Activated CD8-positive, alpha-beta T cell treated with anti-CD3 and anti-CD28 coated beads for 36 hours (primary cell): ENCODE data around the gene CATSPERZ. TPM values are rescaled to one million over a fixed set of nuclear protein-coding genes. Genes with fewer than 3 reads are reported as not detected.
A peak's percentile ranks its signal among the peaks of the same experiment; 100 is the strongest.

Experiments
- ATAC-seq: fragments of 200-7000 bp; cut with Tn5 transposase; one replicate; pipeline ENCODE4 v1.10.0; 2021; ENCODE audit warnings: mild to moderate bottlenecking, moderate library complexity
- CTCF ChIA-PET: fragments of 350-600 bp; sonication (Branson Sonifier 250); formaldehyde crosslinking; loops from one replicate; lab custom pipeline; 2021; ENCODE audit warnings: antibody characterized with exemption; lab: Charles Lee
- POLR2A ChIA-PET: fragments of 350-600 bp; sonication (Branson Sonifier 250); formaldehyde crosslinking; loops from one replicate; lab custom pipeline; 2021; ENCODE audit warnings: antibody characterized with exemption; lab: Charles Lee
- DNase-seq: peaks from one replicate; pipeline ENCODE4 v3.0.0-alpha.2; 2020
- H3K27ac Mint-ChIP-seq: one replicate; pipeline ENCODE4 v1.8.0; 2021; ENCODE audit warnings: mild to moderate bottlenecking, mixed read lengths
- H3K27me3 Mint-ChIP-seq: one replicate; pipeline ENCODE4 v1.8.0; 2021; ENCODE audit warnings: mixed read lengths
- H3K36me3 Mint-ChIP-seq: one replicate; pipeline ENCODE4 v1.8.0; 2021; ENCODE audit warnings: low read depth, mixed read lengths
- H3K4me1 Mint-ChIP-seq: one replicate; pipeline ENCODE4 v1.8.0; 2021; ENCODE audit warnings: low read depth, mixed read lengths
- H3K4me3 Mint-ChIP-seq: one replicate; pipeline ENCODE4 v1.8.0; 2021; ENCODE audit warnings: mild to moderate bottlenecking, moderate library complexity, mixed read lengths
- H3K9me3 Mint-ChIP-seq: one replicate; pipeline ENCODE4 v1.8.0; 2021; ENCODE audit warnings: mixed read lengths
- CTCF ChIP-seq: fragments of 200-600 bp; IDR thresholded peaks from one replicate; pipeline ENCODE4 v1.8.0; 2022; ENCODE audit warnings: antibody characterized with exemption, mild to moderate bottlenecking
- intact Hi-C: fragments of 100-400 bp; cut with micrococcal nuclease; formaldehyde crosslinking; loops from one replicate; pipeline ENCODE4 v1.10.0; 2022
- total RNA-seq, 2 experiments: library from RNA; stranded (reverse); gene quantifications; one replicate each; pipeline ENCODE4 v1.2.3, GENCODE V29; 2021

CATSPERZ gene
- total RNA-seq = under 1 TPM in 1 of 2 experiments, not detected in 1; 0.52 TPM

- peak within 1 kb of the TSS; percentile 57 for H3K4me3 Mint-ChIP-seq
- H3K9me3 Mint-ChIP-seq = no peaks in the 10 kb centered on the region
- H3K27me3 Mint-ChIP-seq = peaks cover 56% of the 10 kb centered on the region
- ChIA-PET CTCF (interaction anchor here (0.8 to 5.3 kb wide), 27 partner anchors 9 to 300 kb away, joined by 3 to 111 read pairs (median 7); partner anchors contain the start of genes BAD, DNAJC4, FERMT3 and GPR137), POLR2A (interaction anchor here (0.8 to 5.3 kb wide), 6 partner anchors 17 to 94 kb away, joined by 3 to 55 read pairs (median 4); partner anchors contain the start of genes FERMT3, PRDX5 and TRMT112)
- no peak within 1 kb of the TSS for H3K27ac Mint-ChIP-seq
- DNase-seq (no peak), ATAC-seq (no peak)
- H3K4me1 Mint-ChIP-seq = peaks cover 18% of the 10 kb centered on the region
- H3K36me3 Mint-ChIP-seq = no peaks in the 10 kb centered on the region
- intact Hi-C loops = loop anchor here (5.0 to 10.0 kb wide), 2 partner anchors 55 to 98 kb away; partner anchors contain the start of genes FKBP2 and PPP1R14B
- no peak for TF ChIP-seq CTCF
Observed at GRCh38 chr11:64299847-64300648, at the start of gene CATSPERZ. Gene CATSPERZ, plus strand, starts transcription at chr11:64300358. Its CDS starts 53 bp downstream, at chr11:64300411.

- peaks cover 16% of the 10 kb centered on the region for H3K4me1 Mint-ChIP-seq
- H3K27me3 Mint-ChIP-seq = no peaks in the 10 kb centered on the region
- POLR2A ChIA-PET = interaction anchor here (0.5 to 10.0 kb wide), 11 partner anchors 9 to 1255 kb away, joined by 3 to 132 read pairs (median 3); partner anchors contain the start of genes FERMT3 and FKBP2
- H3K36me3 Mint-ChIP-seq = peaks cover 6% of the 10 kb centered on the region
- no peak overlapping the region for H3K27ac Mint-ChIP-seq
- DNase-seq (no peak), ATAC-seq (no peak)
- intact Hi-C loops = no loop called here
- peak overlapping the region; percentile 78 for H3K4me3 Mint-ChIP-seq
- TF ChIP-seq CTCF = no peak
- CTCF ChIA-PET = interaction anchor here (0.6 to 5.3 kb wide), 22 partner anchors 7 to 249 kb away, joined by 3 to 42 read pairs (median 4); partner anchors contain the start of genes BAD, CATSPERZ, FERMT3 and FKBP2
- H3K9me3 Mint-ChIP-seq = no peaks in the 10 kb centered on the region
Observed at GRCh38 chr11:64250415-64251015, 49.6 kb upstream of the CATSPERZ start.

- ChIA-PET POLR2A (interaction anchor here (0.5 to 10.0 kb wide), 11 partner anchors 9 to 53 kb away, joined by 3 to 132 read pairs (median 3); partner anchors contain the start of genes FERMT3 and FKBP2), CTCF (interaction anchor here (0.6 to 5.3 kb wide), 25 partner anchors 8 to 249 kb away, joined by 3 to 42 read pairs (median 4); partner anchors contain the start of genes BAD, CATSPERZ, FERMT3 and FKBP2)
- intact Hi-C loops = no loop called here
- Mint-ChIP-seq H3K27me3 (no peaks in the 10 kb centered on the region), H3K36me3 (peaks cover 2% of the 10 kb centered on the region), H3K4me1 (peaks cover 16% of the 10 kb centered on the region), H3K9me3 (no peaks in the 10 kb centered on the region), H3K4me3 (peak within 1 kb of the TSS; percentile 90), H3K27ac (peak within 1 kb of the TSS; percentile 71)
- TF ChIP-seq CTCF = peak; percentile 73
- DNase-seq = peak; percentile 53
- peak; percentile 74 for ATAC-seq
Observed at GRCh38 chr11:64251016-64251752, 49.0 kb upstream of the CATSPERZ start, which contains the start of gene PLCB3. Gene PLCB3, plus strand, starts transcription at chr11:64251530. Its CDS starts 120 bp downstream, at chr11:64251650.

- peaks cover 2% of the 10 kb centered on the region for H3K36me3 Mint-ChIP-seq
- H3K4me1 Mint-ChIP-seq = peaks cover 16% of the 10 kb centered on the region
- no peaks in the 10 kb centered on the region for H3K9me3 Mint-ChIP-seq
- DNase-seq (no peak), ATAC-seq (no peak)
- intact Hi-C loops = no loop called here
- no peak overlapping the region for H3K27ac Mint-ChIP-seq
- H3K4me3 Mint-ChIP-seq = peak overlapping the region; percentile 90
- no peaks in the 10 kb centered on the region for H3K27me3 Mint-ChIP-seq
- TF ChIP-seq CTCF = no peak
- ChIA-PET CTCF (interaction anchor here (0.6 to 5.3 kb wide), 16 partner anchors 9 to 103 kb away, joined by 3 to 42 read pairs (median 5); partner anchors contain the start of genes CATSPERZ, FERMT3, PRDX5 and TRMT112), POLR2A (interaction anchor here (1.0 to 10.0 kb wide), 4 partner anchors 18 to 47 kb away, joined by 3 to 132 read pairs (median 4); partner anchors contain the start of gene FERMT3)
Observed at GRCh38 chr11:64251753-64252002, 48.5 kb upstream of the CATSPERZ start.
